Stimulated activated CD4-positive, alpha-beta T cell treated with anti-CD3 and anti-CD28 coated beads, Interleukin-15, amount 100 ng/mL, for 1 hour (primary cell): ENCODE data around the gene ATF7.
"Not testable (repeated sequence)": the region's sequence is repeated elsewhere in the genome, so short reads cannot be mapped to it uniquely, and the experiment has no call there.

Source experiments
- DNase-seq, 2 donors: peaks; one replicate each; pipeline ENCODE4 v3.0.0-alpha.2; 2020; ENCODE audit warnings: low read depth in 1 of 2, low spot score in 1 of 2

Gene ATF7

DNA sequence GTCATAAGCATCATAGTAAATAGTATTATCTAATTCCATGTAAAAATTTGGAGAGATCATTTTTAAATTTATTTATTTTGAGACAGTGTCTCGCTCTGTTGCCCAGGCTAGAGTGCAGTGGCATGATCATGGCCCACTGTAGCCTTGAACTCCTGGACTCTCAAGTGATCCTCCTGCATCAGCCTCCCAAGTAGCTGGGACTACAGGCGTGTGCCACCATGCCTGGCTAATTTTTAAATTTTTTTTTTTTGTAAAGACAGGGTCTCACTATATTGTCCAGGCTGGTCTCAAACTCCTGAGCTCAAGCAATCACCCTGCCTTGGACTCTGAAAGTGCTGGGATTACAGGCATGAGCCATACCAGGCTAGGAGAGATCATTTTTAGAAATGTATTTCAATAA, 27.2 kb downstream of the ATF7 start:
- DNase-seq = not testable (repeated sequence)

DNA sequence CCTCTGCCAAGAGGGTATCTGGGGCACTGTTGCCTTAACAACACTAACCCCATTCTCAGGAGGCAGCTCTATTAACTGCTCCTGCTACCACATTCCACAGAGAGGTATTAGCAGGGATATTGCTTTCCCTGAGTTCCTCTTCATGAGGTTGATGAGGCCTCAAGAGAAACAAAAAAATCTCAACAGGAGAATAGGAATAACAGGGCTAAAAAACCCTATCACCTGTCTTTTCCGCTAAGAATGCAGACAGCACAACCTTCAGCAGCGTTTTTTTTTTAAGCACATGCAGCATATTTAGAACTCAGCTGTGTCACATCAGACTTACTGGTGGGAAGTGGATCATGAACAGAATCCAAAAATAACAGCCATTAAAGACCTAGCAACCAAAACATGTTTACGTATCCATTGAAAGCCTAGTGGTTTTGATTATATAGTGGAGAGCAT, 29.2 kb downstream of the ATF7 start:
- DNase-seq = no peak

DNA sequence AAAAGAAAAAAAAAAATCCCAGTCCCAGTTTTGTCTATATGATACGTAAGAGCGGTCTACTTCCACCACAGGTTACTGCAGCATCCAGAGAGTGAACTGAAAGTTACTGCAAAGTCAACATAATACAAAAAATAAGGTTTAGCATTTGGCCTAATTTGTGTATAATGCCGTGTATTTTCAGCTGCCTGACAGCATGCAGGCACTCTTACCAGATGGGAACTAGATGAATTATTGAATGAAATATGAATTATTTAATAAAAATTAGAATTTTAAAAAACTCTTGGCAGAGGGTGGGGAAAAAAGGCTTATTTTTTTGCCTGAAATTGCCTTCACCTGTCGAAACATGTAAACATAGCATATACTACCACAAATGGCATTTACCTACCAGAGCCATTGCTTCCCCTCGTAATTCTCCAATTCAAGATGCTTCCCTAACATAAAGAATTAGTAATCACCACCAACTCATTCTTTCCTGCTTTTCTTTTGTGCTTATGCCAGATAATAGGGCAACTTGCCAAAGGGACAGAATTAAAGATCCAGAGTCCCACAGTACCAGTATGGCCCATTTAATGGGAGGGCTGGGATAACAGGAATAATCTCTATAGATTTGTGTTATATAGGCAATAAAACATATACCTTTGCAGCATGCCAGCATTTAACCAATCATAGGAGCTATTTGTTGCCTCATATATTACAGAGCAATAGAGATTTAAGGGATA, 31.1 kb downstream of the ATF7 start:
- DNase-seq = no peak

DNA sequence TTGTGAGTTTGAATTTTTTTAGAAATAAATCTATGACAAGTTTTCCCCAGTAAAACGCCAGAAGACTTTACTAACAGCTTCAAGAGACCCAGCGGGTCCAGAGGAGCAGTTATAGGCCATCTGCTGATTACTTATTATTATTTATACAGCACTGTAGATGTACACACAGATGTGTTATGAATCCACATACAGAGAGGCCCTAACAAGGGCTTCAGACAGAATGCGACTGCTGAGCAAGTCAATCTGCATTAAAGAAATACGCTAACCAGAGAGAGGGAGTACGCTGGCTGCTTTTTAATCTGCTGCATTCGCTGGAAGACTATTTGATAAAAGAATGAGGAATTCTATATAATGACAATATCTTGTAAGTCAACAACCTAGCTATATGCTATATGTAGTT, 32.5 kb downstream of the ATF7 start:
- DNase-seq = no peak

DNA sequence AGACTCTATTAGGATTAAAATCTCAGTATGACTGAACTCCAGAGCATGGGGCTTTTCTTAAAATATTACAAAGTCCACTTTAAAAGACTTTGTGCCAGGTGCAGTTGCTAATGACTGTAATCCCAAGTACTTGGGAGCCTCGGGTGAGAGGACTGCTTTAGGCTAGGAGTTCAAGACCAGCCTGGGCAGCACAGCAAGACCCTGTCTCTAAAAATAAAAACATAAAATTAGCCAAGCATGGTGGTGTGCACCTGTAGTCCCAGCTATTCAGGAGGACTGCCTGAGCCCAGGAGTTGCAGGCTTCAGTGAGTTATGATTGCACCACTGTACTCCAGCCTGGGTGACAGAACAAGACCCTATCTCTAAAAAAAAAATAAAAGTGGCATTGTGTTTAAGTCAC, 33.2 kb downstream of the ATF7 start:
- no peak for DNase-seq

DNA sequence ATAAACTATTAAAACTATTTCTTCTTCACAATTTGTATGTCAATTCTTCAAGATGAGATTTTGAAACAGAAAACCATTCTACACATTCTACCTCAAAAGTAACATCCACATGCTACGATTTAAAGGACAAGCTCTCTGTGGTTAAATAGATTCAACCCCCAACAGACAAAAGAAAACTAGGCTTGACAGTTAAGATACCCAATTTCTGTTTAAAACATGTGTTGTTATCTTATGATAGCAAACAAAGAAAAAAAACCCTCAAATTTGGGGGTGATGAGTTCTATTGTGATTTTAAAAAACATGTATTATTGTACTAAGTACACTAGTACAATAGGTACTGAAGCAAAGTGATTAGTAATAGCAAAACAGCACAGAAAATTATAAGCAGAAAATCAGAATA, 33.8 kb downstream of the ATF7 start:
- no peak for DNase-seq

DNA sequence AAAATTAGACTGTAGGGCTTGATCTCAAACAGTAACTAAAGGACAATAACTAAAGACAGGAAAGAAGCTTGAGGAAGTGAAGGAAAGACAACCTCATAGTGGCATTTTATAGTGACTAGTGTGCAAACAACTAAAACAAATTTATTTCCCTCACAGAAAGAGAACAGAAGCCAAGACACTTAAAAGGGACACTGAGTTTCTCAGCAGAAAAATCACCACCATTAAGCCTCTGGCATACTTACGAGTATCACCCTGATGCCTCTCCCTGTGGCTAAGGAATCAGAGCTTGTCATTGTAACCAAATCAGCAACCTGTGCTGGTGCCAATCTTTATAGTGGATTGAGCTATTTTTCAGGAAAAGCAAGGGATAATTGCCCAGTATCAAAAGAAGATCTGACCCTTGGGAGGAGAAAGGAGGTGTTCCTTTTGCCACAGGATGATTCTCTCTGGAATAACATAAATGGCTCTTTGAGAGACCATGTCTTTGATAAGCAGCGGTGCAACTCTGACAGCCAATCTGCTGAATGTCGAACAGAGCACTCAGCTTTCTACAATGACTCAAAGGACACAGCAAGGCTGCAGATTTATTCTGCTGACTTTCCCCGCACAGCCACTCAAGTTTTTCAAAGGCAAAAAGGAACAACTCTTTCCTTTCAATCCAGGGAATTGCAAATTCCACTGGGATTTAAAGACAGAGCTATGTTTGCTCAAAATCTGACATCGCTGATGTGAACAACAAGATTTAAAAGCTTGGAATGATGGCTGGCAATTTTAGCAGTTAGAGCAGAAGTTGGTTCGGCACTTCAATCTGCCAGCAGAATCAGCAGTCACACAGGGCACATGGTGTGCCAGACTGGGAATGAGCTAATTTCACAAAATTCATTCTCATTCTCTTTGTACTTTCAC, 34.6 kb downstream of the ATF7 start:
- DNase-seq = no peak

DNA sequence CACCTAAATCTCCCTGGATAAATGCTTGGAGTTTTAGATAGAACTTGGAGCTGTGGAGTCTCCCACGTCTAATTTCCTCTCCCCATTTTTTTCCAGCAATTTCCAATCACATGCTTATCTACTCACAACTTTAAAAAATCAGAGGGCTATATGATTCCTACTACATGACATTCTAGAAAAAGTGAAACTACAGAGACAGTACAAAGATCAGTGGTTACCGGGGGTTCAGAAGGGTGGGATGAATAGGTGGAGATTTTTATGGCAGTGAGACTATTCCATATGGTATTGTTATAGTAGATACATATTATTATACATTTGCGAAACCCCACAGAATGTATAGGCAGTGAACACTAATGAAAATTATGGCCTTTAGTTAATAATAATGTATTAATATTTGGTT, 35.5 kb downstream of the ATF7 start:
- no peak for DNase-seq

DNA sequence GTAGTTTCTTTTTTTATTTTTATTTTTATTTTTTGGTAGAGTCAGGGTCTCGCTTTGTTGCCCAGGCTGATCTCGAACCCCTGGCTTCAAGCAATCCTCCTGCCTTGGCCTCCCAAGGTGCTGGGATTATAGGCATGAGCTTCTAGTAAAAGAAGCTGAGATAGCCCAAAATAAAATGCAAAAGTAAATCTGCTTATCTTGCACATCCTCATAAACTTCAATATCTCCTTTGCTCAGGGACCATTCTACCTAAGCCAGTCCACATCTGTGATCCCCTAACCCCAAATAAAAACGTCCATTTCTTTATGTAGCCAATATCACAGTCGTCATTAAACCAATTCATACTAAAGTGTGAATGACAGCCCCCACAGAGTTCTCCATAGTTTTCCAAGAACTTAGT, 36.3 kb downstream of the ATF7 start:
- DNase-seq = no peak

DNA sequence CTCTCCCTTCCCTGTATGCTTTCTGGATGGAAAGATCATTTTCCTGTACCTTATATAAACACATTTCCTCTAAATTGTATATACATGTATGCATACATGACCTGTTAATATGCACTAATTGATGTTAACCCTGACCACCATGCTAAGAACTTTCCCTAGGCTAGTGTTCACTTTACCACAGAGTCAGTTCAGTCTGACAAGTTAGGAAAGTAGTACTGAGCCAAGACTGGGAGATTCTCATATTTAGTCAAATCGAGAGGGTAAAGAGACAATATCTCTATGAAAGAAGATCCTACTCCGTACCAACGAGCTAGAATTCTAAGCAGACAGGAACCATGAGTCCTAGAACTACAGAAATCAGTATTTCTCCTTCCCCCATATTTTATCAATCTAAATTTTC, 36.8 kb downstream of the ATF7 start:
- no peak for DNase-seq

DNA sequence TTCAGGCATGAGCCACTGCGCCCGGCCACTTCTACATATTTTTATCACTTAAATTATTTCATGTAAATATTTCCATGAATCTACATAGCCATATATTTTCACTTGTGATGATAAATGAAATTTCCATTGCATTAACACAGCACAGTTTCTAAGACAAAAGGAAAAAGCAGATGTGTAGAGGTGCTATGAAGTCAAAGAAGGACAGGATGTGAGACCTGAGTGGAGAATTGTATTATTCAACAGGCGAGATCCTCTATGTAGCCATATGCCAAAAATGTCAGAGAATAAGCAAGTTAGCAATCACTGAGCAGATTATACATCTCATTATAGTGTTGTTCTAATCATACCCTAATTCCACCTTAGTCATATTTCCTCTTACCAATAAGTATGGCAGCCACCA, 38.1 kb downstream of the ATF7 start:
- no peak for DNase-seq

DNA sequence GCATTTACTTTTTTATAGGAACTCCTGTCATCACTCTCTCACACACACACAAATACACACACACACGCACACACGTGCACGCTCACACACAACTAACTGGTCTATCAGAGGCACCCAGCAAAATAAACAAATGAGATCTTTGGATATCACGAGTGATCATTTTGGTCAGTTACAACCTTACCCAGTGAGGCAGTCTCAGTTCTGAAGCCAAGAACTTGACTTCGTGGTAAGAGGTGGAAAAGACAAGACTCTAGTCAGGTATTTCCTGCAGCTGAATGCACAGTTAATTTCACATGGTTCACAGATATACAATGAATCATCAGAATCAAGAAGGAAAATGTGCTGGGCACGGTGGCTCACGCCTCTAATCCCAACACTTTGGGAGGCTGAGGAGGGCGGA, 39.4 kb downstream of the ATF7 start:
- DNase-seq = no peak

DNA sequence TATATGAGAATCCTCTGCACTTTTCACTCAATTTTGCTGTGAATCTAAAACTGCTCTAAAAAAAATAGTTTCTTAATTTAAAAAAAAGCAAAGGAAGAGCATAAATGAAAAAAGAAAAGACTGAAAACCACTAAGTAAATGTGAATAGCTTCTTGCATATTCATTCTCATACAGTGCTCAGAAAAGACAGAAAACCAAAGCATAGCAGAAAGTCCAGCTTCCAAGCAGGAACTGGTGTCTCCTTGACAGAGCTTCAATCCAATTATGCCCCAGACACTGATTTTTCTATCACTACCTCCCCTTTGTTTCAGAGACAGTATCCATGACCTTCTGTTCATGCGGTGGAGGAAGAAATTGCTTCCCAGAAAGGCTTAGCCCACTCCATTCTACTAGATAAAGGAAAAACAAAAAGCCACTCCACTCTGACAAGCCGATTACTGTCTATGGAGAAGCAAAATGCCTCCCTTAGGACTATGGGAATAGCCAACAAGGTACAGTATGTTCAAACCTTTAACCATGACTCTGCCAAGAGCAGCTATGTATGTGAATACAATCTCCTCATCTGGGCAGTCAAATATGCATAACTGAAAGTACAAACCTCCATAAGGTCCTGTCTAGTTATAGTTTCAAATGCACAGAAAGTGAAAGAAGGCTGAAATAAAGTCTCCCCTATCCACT, 40.6 kb downstream of the ATF7 start:
- no peak for DNase-seq

DNA sequence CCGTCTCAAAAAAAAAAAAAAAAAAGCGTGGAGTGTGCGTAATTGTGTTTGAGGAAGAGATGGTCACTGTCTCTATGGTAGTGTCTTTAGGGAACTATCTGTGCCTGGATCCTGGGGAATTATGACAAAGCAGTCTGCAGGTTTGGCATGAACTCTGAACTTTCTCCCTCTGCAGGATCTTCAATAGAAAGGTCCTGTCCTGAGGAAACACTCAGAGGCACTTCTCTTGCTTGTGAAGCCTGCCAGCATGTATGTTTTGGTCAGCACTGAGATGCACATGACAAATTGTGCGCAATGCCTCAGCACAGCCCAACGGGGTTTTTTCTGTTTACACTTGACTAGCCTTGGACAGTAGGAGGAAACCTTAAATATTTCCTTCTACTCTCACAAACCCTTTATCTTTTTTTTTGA, 46.6 kb downstream of the ATF7 start:
- DNase-seq = no peak

DNA sequence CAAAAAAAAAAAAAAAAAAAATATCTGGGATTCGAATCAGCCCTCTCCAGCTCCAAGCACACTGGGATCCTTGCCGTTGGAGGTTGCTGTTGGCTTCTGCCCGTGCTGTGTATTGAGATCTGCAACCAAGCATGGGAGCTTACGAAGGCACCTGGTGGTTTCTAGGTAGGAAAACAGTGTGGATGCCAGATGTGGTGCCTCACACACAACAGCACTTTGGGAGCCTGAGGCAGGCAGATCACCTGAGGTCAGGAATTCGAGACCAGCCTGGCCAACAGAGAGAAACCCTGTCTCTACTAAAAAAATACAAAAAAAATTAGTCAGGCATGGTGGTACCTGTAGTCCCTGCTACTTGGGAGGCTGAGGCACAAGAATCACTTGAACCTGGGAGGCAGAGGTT, 47.4 kb downstream of the ATF7 start:
- DNase-seq = no peak

DNA sequence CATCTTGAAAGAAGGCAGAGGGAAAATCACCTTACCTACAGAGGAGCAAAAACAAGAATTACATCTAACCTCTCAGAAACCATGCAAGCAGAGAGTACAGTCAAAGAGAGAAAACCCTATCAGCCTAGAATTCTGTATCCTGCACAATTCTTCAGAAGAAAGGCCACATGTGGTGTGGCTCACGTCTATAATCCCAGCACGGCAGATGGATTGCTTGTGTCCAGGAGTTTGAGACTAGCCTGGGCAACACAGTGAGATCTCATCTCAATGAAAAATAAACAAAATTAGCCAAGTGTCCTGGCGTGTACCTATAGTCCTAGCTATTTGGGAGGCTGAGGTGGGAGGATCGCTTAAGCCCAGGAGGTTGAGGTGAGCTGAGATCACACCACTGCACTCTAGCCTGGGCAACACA, 48.2 kb downstream of the ATF7 start:
- no peak for DNase-seq

DNA sequence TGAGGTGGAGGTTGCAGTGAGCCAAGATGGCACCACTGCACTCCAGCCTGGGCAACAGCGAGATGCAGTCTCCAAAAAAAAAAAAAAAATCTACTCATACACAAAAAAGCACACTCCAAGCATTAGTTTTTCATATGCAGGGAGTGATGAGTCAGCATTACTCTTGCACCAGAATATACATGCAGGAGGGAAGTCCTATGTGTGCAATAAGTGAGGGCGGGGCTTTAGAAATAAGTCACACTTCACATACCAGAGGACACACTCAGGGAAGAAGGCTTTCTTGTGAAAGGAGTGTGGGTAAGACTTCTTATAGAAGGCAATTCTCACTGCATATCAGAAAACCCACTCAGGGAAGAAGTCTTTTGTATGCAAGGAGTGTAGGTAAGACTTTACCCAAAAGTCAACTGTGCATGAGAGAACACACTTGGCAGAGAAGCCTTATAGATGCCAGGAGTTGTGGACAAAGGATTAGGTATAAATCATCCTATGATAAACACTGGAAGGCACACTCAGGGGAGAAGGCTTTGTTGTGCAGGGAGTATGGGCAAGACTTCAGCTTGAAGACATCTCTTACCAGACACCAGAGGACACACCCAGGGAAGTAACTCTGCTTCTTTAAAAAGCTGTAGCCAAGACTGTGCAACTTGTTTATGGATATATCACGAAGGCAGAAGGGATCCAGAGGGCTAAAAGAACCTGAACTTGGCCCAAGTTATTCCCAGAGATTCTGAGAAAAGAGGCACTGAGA, 50.5 kb downstream of the ATF7 start:
- DNase-seq = no peak

DNA sequence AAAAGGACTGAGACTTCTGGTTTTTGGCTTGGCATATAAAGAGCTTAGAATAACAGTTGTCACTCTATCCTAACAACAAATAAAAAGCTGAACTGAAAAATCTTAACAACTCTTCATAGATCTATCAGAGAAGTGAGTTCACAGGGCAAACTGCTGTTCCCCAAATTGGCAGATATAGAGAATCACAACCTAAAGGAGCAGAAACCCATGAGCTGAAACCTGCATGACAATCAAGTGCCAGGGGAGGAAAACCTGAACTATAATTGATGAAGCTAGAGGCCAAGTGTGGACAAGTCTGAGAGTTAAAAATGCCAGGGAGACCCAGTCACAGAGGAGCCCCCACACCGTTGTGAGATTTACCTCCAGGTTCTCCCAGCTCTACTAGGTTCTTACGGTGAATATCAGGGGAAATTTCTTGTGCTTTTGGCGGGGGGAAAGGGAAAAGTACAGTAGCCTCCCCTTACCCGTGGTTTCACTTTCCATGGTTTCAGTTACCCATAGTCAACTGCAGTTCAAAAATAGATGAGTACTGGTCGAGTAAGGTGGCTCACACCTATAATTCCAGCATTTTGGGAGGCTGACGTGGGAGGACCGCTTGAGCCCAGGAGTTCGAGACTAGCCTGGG, 53.9 kb downstream of the ATF7 start:
- no peak for DNase-seq

DNA sequence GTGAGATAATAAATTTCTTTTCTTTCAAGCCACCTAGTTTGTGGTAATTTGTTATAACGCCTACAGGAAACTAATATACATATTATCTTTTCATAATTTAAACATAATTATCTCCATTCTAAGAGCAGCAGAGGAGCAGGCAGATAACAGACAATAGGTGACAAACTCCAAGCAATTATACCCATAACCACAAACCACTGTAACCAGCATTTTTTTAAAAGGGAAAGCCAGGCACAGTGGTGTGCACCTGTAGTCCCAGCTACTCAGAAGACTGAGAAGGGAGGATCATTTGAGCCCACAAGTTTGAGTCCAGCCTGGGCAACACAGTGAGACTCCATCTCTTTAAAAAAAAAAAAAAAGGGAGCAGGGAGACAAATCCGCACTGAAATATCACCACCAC, 54.9 kb downstream of the ATF7 start:
- no peak for DNase-seq

DNA sequence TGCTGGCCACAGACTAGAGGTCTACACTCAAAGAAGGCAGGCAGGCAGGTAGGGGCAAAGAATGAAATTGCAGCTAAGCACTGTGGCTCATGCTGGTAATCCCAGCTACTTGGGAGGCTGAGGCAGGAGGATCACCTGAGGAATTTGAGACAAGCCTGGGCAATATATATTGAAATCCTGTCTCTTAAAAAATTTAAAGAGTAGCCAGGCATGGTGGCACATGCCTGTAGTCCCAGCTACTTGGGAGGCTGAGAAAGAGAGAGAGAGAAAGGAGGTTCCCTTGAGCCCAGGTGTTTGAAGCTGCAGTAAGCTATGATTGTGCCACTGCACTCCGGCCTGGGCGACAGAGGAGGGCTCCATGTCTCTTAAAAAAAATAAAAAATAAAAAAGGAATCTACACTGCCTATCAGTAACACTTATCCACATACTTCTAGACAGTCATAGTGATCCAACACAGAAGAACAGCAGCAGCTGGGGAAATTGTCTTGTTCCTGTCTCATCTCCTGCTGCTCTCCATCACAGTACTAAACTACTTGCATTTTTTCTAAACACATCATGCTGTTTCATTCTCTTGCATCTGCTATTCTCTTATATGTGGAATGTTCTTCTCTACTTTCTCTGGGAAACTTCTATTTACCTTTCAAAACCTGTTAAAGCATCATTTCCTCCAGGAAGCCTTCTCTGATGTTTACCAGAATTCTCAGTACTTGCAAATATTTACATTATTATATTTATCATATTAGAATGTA, 57.2 kb downstream of the ATF7 start:
- no peak for DNase-seq
